Aorta (tissue), 5 donors: ENCODE data around the gene ELP6. TPM values are rescaled to one million over a fixed set of nuclear protein-coding genes. Genes with fewer than 3 reads are reported as not detected.
A peak's percentile ranks its signal among the peaks of the same experiment; 100 is the strongest.
"Not testable (repeated sequence)": the region's sequence is repeated elsewhere in the genome, so short reads cannot be mapped to it uniquely, and the experiment has no call there.

Experiments
- ATAC-seq: fragments of 200-7000 bp; cut with Tn5 transposase; one replicate; pipeline ENCODE4 v1.9.1; 2022; ENCODE audit warnings: moderate library complexity; ENCODE audit not compliant: low FRiP score
- DNase-seq, 2 donors: peaks; one replicate each; pipeline ENCODE4 v3.0.0-alpha.2; 2020
- H3K27ac ChIP-seq, 2 donors: one replicate each; pipeline ENCODE4 v1.5.1; 2013; ENCODE audit warnings: low read length in 2 of 2, mild to moderate bottlenecking in 2 of 2, moderate library complexity in 2 of 2, control low read depth in 1 of 2, inconsistent platforms in 1 of 2, low read depth in 1 of 2
- H3K27me3 ChIP-seq, 2 donors: one replicate each; pipeline ENCODE4 v1.6.1; 2013; ENCODE audit warnings: control low read depth in 1 of 2, low read length in 1 of 2, mild to moderate bottlenecking in 1 of 2, moderate library complexity in 1 of 2; ENCODE audit not compliant: insufficient read depth in 2 of 2, control insufficient read depth in 1 of 2
- H3K36me3 ChIP-seq, 2 donors: one replicate each; pipeline ENCODE4 v1.6.1; 2013; ENCODE audit warnings: control low read depth in 1 of 2, low read length in 1 of 2, mild to moderate bottlenecking in 1 of 2; ENCODE audit not compliant: insufficient read depth in 2 of 2, control insufficient read depth in 1 of 2
- H3K4me1 ChIP-seq, 2 donors: one replicate each; pipeline ENCODE4 v1.6.1; 2013; ENCODE audit warnings: low read length in 2 of 2, control low read depth in 1 of 2, mild to moderate bottlenecking in 1 of 2, moderate library complexity in 1 of 2; ENCODE audit not compliant: insufficient read depth in 2 of 2, control insufficient read depth in 1 of 2
- H3K4me3 ChIP-seq, 2 donors: one replicate each; pipeline ENCODE4 v1.5.1; 2013; ENCODE audit warnings: low read length in 2 of 2, control low read depth in 1 of 2, mild to moderate bottlenecking in 1 of 2
- H3K9me3 ChIP-seq: one replicate; pipeline ENCODE4 v1.6.1; 2013; ENCODE audit warnings: mild to moderate bottlenecking, low read length; ENCODE audit not compliant: control insufficient read depth
- WGBS, 2 donors: extraction: QIAGEN DNeasy Blood & Tissue Kit; methylation state at CpG; one replicate each; pipeline ENCODE4 v1.1.7; 2013; 5-methylcytosine and 5-hydroxymethylcytosine counted together
- intact Hi-C, 2 donors: fragments of 100-400 bp; cut with DNase I; formaldehyde crosslinking; loops; one replicate each; pipeline versions ENCODE4 v1.14.2 to v1.15.0; 2022
- polyA plus RNA-seq, 2 donors: library from polyadenylated mRNA; stranded (reverse); fragments of 200-250 nt; gene quantifications; one replicate each; pipeline ENCODE4 v1.2.3, GENCODE V29; 2013
- total RNA-seq, 2 donors: library from RNA; stranded (reverse); fragmentation: NEBNext Ultra II Directional; extraction: Animal tissue kit (Norgen Biotek cat#: 25700); gene quantifications; one replicate each; pipeline ENCODE4 v1.2.1, GENCODE V29; 2021
- donor health status: healthy with polysubstance abuse.
- donor health status: Bipolar disorder and iron deficiency.
- donor health status: DM: no; HTN: no; CAD: no.
- donor health status: DM: no; HTN: no; CAD: no.
- donor health status: DM: yes; HTN: yes; CAD: no.

Gene ELP6
- total and polyA plus RNA-seq, 4 donors = 19.7 to 29.3 (median 24.5) TPM

DNA sequence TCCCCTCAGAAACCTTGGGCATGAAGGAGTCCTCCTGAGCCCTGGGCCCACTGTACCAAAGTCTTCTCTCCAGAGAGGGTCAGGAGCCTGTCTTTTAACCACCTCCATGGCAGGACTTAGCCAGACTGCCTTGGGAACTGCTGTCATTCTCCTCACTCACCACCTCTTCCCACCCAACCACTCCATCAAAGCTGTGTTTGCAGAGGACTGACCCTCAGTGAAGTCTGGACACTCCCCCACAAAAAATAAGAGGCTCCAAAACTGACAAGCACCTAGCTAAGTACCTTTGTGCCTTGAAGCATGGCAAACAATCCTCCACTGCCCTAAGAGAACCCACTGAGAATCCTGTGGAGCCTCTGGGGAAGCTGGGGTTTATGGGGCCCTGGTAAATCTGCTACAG, 35.5 kb downstream of the ELP6 start:
- no peaks in the 10 kb centered on the region for H3K27me3 ChIP-seq
- H3K4me1 ChIP-seq = no peaks in the 10 kb centered on the region
- intact Hi-C loops = no loop called here
- no peaks in the 10 kb centered on the region for H3K36me3 ChIP-seq
- H3K4me3 ChIP-seq = no peak overlapping the region
- DNase-seq = no peak
- H3K9me3 ChIP-seq = no peaks in the 10 kb centered on the region
- no peak overlapping the region for H3K27ac ChIP-seq
- ATAC-seq = no peak

DNA sequence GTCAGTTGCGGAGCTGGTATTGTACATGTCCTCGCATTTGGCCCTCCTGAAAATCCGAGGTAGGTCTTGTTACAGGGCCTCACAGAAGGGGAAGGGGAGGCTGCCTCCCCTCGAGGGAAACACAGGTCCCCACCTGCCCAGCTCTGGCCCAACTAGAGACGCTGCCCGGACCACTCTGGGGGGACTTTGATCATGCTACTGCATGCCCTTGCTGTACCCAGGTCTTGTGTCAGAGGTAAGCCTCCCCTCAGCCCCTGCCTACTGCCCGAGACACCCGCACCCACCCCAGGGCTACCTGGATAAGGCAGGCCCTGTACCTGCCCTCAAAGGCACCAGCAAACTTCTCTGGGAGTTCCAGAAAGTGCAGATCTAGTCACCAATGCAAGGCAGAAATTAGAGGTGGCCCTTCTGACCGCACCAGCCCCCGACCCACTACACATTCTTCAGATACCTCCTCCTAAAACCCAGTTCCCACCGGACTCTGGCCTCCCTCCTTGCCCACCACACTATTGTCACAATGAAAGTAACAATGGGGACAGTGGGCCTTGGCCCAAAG, 36.8 kb downstream of the ELP6 start:
- DNase-seq (no peak), ATAC-seq (no peak)
- H3K4me3 ChIP-seq = no peak overlapping the region
- no peak overlapping the region for H3K27ac ChIP-seq
- H3K36me3 ChIP-seq = no peaks in the 10 kb centered on the region
- no peaks in the 10 kb centered on the region for H3K4me1 ChIP-seq
- 89 to 92% methylated on average over 11 of the region's 11 CpGs for WGBS, 2 donors
- no peaks in the 10 kb centered on the region for H3K9me3 ChIP-seq
- H3K27me3 ChIP-seq = no peaks in the 10 kb centered on the region
- intact Hi-C loops = loop anchor here in 1 of 2 donors (2.0 kb wide), 1 partner anchor 56 kb away; no protein-coding TSS in a partner anchor

DNA sequence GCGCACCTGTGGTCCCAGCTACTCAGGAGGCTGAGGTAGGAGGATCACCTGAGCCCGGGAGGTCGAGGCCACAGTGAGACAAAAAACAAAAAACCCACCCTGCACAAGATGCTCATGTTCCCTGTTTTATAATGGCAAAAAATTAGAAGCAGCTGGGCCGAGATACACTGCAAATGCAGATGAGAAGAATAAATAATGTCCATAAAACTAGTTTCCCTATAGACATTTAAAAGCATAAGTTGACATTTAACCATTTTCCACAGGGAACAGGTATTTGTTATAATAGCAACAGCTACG, 37.2 kb downstream of the ELP6 start:
- peak overlapping the region in 1 of 2 donors; percentile 87 for H3K27ac ChIP-seq
- H3K4me1 ChIP-seq = no peaks in the 10 kb centered on the region
- no peak for DNase-seq
- intact Hi-C loops = loop anchor here in 1 of 2 donors (2.0 kb wide), 1 partner anchor 55 kb away; no protein-coding TSS in a partner anchor
- no peaks in the 10 kb centered on the region for H3K9me3 ChIP-seq
- 61 to 62% methylated on average over 5 of the region's 5 CpGs for WGBS, 2 donors
- H3K27me3 ChIP-seq = no peaks in the 10 kb centered on the region
- H3K4me3 ChIP-seq = peak overlapping the region; percentile 51 to 75
- no peaks in the 10 kb centered on the region for H3K36me3 ChIP-seq
- no peak for ATAC-seq

DNA sequence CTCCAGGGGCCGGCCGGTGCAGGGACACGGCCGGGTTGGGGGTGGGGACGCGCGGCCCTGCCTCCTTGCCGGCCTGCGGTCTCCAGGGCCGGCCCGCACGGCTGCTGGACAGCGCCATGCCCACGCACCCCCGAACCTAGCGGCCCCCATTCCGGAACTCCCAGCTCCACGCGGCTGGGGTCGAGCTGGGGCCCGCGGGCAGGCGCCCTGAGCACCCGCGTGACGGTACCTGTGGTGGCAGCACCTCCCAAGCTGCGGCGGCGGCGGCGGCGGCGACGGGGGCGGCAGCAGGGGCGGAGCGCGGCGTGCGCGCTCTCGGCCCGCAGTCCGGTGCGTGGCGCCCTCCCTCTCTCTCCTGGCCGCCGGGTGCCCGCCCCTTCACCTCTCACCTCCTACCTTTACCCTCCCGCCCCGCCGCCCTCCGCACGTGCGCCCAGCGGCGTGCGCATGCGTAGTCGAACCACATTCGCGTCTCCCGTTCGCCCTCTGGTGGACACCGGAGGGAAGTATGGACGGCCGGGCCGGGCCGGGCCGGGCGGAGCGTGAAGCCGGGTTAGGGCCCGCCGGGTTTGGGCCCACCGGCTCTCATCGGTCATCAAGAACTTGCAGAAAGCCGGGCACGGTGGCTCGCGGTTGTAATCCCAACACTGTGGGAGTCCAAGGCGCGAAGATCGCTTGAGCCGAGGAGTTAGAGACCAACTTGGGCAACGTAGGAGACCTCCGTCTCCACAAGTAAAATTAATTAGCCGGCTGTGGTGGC, 37.8 kb downstream of the ELP6 start, which contains the start of gene SCAP:
Gene SCAP (minus strand): TSS at position 372 of the 760 bp plus-strand sequence. CDS start 32,948 bp downstream, outside the sequence.
- intact Hi-C loops = loop anchor here (1.0 to 2.0 kb wide), 2 partner anchors 54 to 55 kb away; no protein-coding TSS in a partner anchor
- 2 to 3% methylated on average over 59 to 88 of the region's 88 CpGs for WGBS, 2 donors
- H3K27ac ChIP-seq = peak within 1 kb of the TSS in 1 of 2 donors; percentile 87
- H3K4me1 ChIP-seq = no peaks in the 10 kb centered on the region
- DNase-seq = peak; percentile 94 to 98
- peak; percentile 98 for ATAC-seq
- no peaks in the 10 kb centered on the region for H3K27me3 ChIP-seq
- H3K36me3 ChIP-seq = no peaks in the 10 kb centered on the region
- H3K9me3 ChIP-seq = no peaks in the 10 kb centered on the region
- H3K4me3 ChIP-seq = peak within 1 kb of the TSS; percentile 75 to 98

DNA sequence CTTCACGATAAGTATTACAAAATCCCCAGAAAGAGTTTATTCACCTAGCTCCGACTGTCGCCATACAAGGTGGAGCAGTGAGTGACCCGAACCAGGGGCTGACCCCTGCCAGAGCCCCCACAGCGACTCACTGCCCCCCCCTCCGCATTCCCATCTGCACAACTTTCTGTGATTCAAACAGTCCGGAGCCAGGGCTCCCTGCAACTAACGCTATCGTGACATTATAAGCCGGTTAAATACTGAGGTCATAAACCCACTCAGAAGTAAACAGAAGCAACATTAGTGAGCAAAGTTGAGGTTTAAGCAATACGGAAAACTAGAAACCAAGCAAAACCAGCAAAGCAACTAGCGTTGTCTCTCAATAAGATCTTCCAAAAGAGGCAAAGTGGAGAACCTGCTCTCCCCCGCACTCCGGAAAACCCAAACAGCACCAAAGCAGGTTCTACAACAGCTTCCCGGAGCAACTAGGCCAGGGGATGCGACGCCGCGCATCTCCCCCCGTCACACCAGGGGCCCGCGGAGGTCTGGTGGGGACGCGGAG, 38.4 kb downstream of the ELP6 start:
- no peak for ATAC-seq

DNA sequence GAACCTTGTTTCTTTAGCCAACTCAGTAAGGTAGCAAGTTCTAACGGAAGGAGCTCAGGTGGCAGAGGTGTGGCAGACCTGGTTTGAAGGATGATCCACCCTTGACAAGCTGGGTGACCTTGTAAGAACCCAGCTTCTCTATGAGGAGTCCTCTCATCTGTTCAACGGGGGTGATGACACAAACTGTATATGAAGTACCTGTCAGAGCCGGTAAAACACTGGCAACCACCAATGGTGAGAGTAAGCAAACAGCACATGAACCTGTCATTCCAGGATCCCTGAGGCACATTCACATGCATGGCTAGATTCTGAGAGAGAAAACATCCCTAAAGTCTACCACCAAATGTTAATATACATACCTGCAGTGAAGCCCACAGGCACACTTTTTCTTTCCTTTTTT, 40.1 kb downstream of the ELP6 start:
- Histone ChIP-seq H3K4me3 (no peak overlapping the region), H3K27me3 (no peaks in the 10 kb centered on the region), H3K36me3 (no peaks in the 10 kb centered on the region), H3K4me1 (no peaks in the 10 kb centered on the region), H3K27ac (no peak overlapping the region), H3K9me3 (no peaks in the 10 kb centered on the region)
- intact Hi-C loops = no loop called here
- DNase-seq (no peak), ATAC-seq (no peak)
- 67 to 80% methylated on average over 3 of the region's 3 CpGs for WGBS, 2 donors

More for the DNA sequence above, 38.4 kb downstream of the ELP6 start:
- no peaks in the 10 kb centered on the region for H3K36me3 ChIP-seq
- no peaks in the 10 kb centered on the region for H3K4me1 ChIP-seq
- H3K27me3 ChIP-seq = no peaks in the 10 kb centered on the region
- 0% methylated on average over 24 of the region's 24 CpGs for WGBS, 2 donors
- H3K27ac ChIP-seq = peak overlapping the region in 1 of 2 donors; percentile 27
- peak overlapping the region; percentile 75 to 98 for H3K4me3 ChIP-seq
- DNase-seq = no peak
- H3K9me3 ChIP-seq = no peaks in the 10 kb centered on the region
- intact Hi-C loops = loop anchor here in 1 of 2 donors (1.0 kb wide), 1 partner anchor 54 kb away; no protein-coding TSS in a partner anchor

DNA sequence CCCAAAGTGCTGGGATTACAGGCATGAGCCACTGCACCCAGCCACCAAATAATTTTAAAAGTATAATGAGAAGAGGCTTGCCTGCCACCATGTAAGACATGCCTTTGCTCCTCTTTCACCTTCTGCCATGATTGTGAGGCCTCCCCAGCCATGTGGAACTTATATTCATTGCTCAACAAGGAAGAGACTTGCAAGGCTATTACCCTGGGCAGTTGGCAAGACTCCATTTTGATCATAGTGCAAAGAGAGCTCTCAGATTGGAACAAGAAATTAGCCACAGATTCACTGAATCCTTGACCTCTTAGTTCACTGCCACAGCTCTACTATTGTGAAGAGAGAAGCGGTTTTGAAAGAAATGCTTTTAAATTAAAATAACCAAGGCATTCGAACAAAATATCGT, 43.9 kb downstream of the ELP6 start:
- Histone ChIP-seq H3K4me3 (no peak overlapping the region), H3K36me3 (no peaks in the 10 kb centered on the region), H3K4me1 (no peaks in the 10 kb centered on the region), H3K27ac (no peak overlapping the region), H3K27me3 (no peaks in the 10 kb centered on the region), H3K9me3 (no peaks in the 10 kb centered on the region)
- DNase-seq (no peak), ATAC-seq (no peak)
- intact Hi-C loops = no loop called here
- 94 to 95% methylated on average over 3 of the region's 3 CpGs for WGBS, 2 donors

DNA sequence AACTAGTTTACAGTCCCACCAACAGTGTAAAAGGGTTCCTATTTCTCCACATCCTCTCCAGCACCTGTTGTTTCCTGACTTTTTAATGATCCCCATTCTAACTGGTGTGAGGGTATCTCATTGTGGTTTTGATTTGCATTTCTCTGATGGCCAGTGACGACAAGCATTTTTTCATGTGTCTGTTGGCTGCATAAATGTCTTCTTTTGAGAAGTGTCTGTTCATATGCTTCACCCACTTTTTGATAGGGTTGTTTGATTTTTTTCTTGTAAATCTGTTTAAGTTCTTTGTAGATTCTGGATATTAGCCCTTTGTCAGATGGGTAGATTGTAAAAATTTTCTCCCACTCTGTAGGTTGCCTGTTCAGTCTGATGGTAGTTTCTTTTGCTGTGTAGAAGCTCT, 45.2 kb downstream of the ELP6 start:
- H3K4me1 ChIP-seq, H3K27me3 ChIP-seq, H3K4me3 ChIP-seq, intact Hi-C loops, ATAC-seq, H3K9me3 ChIP-seq, H3K27ac ChIP-seq, H3K36me3 ChIP-seq, DNase-seq: not testable (repeated sequence)
- 96 to 99% methylated on average over 1 of the region's 1 CpG for WGBS, 2 donors

DNA sequence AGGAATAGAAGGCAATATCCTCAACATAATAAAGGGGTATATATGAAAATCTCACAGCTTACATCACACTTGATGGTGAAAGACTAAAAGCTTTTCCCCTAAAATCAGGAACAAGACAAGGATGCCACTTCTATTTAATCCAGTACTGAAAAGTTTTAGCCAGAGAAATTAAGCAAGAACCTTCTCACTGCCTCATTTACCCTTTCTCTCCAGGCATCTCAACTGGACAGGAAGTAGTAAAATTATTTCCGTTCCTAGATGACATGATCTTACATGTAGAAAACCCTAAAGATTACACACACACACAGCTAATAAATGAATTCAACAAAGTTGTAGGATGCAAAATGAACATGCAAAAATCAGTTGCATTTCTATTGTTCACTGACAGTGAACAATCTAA, 48.9 kb downstream of the ELP6 start:
- ATAC-seq (no peak), DNase-seq (no peak)
- no peaks in the 10 kb centered on the region for H3K27me3 ChIP-seq
- intact Hi-C loops = no loop called here
- 82 to 85% methylated on average over 1 of the region's 1 CpG for WGBS, 2 donors
- H3K9me3 ChIP-seq = no peaks in the 10 kb centered on the region
- no peaks in the 10 kb centered on the region for H3K36me3 ChIP-seq
- no peak overlapping the region for H3K27ac ChIP-seq
- H3K4me1 ChIP-seq = no peaks in the 10 kb centered on the region
- H3K4me3 ChIP-seq = no peak overlapping the region
